Mesenteric fat pad (tissue), 1 donor: ENCODE measurements around the gene APIP. TPM values are rescaled to one million over a fixed set of nuclear protein-coding genes. Genes with fewer than 3 reads are reported as not detected.

Experiments
- DNase-seq: peaks from one replicate; pipeline ENCODE4 v3.0.0-alpha.2; 2020; ENCODE audit warnings: low spot score
- total RNA-seq: library from RNA; stranded (reverse); fragmentation: NEBNext Ultra II Directional; extraction: Animal tissue kit (Norgen Biotek cat#: 25700); gene quantifications from one replicate; pipeline ENCODE4 v1.2.1, GENCODE V29; 2021
- donor health status: DM: yes; HTN: yes; CAD: no.

The APIP gene
- total RNA-seq, 1 donor from 2014 or later = 56.4 TPM

- no peak for DNase-seq
Observed at GRCh38 chr11:34890089-34890488, 26.1 kb downstream of the APIP start.

DNA sequence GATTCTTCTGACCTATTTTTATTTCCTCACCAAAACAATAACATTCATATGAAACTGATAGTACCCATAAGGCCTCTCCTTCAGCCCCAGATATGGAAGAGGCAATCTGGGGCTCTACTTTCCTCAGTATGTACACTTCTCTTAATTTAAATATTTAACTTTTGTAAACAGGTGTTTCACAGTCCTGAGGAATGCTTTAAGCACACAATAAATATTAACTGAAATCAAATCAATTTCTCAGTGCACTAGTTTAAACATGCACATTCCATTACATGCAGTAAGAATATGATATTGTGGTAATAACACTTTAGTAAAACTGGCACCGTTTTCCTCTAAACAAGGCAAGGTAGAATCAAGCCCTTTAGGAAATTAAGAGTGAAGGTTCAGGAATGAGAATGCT, 28.9 kb downstream of the APIP start:
- no peak for DNase-seq

GRCh38 chr11:34886609-34887008, 29.6 kb downstream of the APIP start:
- no peak for DNase-seq

DNA sequence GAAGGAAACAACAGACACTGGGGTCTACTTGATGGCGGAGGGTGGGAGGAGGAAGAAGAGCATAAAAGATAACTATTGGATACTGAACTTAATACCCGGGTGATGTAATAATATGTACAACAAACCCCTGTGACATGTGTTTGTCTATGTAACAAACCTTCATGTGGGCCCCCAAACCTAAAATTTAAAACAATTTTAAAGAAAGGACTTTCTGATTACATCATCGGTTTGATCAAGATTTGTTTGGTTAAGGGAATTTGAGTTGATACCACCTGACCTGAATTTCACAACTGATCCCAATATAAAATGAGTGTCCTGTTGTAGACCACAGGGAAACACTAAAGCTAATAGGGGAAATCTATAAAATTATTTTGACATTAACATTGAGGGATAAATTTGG, 34.3 kb downstream of the APIP start:
- no peak for DNase-seq

- DNase-seq = no peak
Observed at GRCh38 chr11:34877375-34877975, 38.7 kb downstream of the APIP start.

DNA sequence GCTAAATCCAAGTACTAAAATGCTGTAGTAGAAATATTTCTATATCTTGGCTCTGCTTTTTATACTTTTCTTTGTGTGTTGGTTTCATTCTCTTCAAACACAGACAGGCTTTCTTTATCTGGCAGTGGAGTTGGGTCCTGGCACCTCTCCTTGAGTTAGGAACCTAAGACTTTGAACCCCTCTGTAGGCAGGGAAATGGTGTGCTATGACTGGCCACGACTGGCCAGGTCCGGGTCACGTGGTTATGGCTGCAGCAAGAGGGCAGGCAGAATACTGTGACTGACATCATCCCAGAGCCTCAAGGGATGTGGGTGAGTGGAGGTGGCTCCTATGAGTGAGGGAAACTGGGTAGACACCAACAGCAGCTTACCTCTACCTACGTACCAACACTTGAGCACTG, 42.0 kb downstream of the APIP start:
- DNase-seq = no peak

DNA sequence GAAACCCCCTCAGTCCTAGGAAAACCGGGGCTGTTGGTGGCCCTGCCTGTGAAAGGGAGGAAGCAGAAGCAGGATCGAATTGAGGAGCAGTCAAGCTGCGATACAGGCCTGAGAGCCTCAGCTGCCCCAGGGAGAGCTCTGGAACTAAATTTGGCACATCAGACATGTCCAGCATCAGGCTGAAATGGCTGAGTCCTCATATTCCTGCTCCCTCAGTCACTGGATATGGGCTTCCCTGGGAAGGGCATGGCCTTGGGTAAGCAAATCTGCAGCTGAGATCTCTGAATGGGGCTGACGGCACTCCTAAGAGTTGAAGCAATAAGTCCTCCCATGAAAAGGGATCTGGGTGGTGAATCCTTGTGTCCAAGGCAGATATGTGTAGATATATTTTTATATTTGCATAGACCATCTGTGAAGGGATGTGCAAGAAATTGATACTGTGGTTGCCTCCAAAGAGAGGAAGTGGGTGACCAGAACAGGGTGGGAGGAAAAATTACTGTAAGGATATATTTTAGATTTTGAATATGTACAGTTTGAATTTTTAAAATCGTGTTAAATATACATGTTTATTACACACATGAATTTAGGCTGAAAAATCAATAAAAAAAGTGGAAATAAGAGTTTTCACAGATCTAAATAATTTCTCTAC, 45.5 kb downstream of the APIP start:
- DNase-seq = no peak

GRCh38 chr11:34869425-34869824, 46.8 kb downstream of the APIP start:
- DNase-seq = no peak

DNA sequence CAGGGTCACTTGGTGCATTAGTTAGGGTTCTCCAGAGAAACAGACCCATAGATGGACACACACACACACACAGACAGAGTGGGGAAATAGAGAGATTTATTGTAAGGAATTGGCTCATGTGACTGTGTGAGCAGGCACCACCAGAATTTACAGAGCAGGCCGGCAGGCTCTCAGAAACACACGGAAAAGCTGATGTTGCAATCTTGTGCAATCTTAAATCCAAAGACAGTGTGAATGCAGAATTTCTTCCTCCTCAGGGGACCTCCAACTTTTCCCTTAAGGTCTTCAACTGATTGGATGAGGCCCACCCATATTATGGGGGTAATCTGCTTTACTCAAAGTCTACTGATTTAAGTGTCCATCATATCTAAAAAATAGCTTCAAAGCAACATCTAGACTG, 49.8 kb downstream of the APIP start:
- DNase-seq = no peak

DNA sequence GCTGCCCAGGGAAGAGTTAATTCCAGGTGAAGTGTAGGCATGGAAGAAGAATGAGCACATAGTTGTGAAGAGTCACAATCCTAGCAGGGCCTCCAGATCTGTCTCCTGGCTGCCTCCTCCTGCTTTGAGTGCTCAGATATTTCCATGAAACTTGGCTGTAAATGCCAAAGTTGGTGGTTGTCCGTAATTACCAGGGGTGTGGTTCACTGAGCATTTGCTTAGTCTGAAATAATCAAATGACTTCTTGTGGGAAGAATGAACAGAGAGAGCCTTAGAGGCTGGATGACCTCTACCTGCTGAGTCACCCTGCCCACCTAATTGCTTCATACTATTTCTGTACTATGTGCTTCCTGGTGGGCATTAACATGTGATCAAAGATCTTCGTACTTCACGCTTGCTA, 50.9 kb downstream of the APIP start:
- no peak for DNase-seq

- DNase-seq = no peak
Observed at GRCh38 chr11:34864424-34864823, 51.8 kb downstream of the APIP start.

GRCh38 chr11:34863048-34863447, 53.1 kb downstream of the APIP start:
- no peak for DNase-seq

DNA sequence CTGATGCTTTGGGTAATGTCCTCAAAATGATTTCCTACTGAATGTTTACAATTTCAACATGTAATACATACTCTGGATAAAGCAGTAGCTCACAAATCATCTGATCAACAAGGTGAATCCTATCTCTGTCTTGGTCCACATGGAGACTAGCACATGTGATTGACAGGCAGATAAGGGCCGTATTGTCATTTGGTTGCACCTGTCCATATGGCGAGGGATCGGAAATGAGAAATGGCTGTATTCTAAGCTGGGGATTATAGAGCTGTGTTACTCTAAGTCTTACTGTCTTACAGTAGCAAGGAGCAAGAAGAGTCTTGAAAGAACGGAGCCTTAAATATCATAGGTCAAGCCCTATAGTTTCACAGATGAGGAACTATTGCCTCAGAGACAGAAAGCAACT, 55.7 kb downstream of the APIP start:
- no peak for DNase-seq

DNA sequence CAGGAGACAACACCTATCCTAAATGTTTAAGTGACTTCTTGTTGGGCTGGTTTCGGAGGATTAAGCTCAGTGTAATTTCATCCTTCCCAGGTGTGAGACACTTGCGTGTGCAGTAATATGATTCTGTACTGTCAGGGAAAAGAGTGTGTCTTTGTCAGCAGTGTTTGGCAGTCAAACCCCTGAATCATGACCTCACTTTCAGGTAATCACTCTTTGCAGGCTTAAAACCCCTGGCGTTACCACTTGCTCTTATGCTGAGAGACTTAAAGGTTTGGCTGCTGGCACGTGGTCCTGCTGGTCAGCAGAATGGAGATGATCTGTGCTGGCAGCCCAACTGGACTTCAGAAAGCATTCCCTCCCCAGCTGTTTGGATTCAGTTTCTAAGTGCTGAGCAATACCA, 56.1 kb downstream of the APIP start:
- DNase-seq = no peak

GRCh38 chr11:34859496-34859895, 56.7 kb downstream of the APIP start:
- no peak for DNase-seq

- no peak for DNase-seq
Observed at GRCh38 chr11:34857463-34857862, 58.7 kb downstream of the APIP start.

- no peak for DNase-seq
Observed at GRCh38 chr11:34856251-34856650, 59.9 kb downstream of the APIP start.

DNA sequence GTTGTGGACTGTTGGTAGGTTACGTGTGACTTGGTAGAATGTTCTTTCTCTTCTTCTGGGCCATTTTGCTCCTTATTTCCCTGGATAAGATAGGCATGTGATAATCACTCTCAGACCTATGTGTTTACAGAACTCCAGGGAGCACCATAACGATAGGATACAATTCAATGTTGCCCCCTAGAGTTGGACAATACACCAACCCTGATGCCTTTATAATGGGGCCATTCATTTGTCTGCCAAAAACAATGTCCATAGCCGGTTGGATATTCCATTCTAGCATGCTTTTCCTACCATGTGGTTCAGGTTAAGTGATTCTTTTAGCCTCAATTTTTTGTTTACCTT, 60.5 kb downstream of the APIP start:
- DNase-seq = no peak

DNA sequence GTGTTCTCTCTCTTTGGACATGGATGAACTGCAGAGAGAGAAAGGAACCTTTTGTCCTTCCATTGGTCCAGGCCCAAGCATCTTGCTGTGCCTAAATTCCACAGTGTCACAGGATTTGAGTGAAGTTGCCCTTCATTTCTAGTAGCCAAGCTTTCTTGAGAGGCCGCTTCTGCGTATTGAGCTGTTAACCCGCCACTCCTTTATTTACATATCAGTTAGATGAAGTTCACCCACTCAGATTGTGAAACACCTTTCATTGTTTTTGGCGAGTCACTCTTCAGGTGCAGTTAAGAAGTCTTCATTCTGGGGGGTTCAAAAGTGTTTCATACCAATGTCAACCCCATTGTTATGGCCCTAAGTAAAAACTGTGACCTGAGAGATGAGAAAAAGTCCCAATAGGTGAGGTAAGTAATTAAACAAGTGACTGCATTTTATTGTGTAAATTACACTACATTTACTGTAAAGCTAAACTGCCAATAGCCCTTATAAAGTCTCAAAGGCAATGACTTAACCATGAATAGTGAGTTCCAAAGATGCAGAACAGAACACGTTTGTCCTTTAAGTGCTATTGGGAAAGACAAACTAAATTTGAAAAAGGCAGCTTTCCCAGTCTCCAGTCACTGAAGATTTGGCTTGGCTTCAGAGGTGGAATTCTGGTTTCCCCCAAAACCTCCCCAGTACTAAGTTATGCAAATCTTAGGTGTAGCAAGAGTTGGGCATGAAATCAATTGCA, 61.0 kb downstream of the APIP start:
- no peak for DNase-seq

DNA sequence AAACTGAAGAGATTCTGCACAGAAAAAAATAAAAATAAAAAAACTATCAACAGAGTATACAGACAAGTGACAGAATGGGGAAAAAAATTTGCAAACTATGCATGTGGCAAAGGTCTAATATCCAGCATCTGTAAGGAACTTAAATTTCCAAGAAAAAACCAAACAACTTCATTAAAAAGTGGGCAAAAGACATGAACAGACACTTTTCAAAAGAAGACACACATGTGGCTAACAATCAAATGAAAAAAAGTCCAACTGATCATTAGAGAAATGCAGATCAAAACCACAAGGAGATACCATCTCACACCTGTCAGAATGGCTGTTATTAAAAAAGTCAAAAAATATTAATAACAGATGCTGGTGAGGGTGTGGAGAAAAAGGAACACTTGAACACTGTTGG, 64.3 kb downstream of the APIP start:
- no peak for DNase-seq

- DNase-seq = no peak
Observed at GRCh38 chr11:34850334-34850733, 65.8 kb downstream of the APIP start.

DNA sequence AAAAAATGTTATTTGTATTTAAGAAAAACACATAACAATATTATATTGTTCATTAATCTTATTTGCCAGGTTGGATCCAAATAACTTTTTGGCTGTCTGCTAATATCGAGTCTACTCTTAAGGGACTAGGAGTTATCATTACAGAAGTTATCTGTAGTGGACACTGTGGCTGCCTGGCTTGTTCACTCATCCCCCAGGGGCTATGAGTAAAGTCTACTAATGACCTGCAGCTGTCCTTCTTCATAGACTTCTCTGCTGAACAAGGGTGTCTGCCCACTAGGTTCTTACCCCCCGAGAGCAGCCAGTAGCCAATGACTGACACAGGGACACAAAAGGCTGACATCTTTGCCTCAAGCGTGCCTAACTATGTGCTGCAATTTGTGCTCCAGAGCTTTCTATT, 69.7 kb downstream of the APIP start:
- no peak for DNase-seq
